Stomach smooth muscle (tissue), 2 donors: ENCODE measurements around the gene ASTN2.
"Not testable (repeated sequence)": the region's sequence is repeated elsewhere in the genome, so short reads cannot be mapped to it uniquely, and the experiment has no call there.

ENCODE experiments used
- H3K27ac ChIP-seq: one replicate; pipeline ENCODE4 v1.7.0; 2013; ENCODE audit warnings: mild to moderate bottlenecking, low read length, inconsistent platforms
- H3K27me3 ChIP-seq, 2 donors: one replicate each; pipeline ENCODE4 v1.7.0; 2013; ENCODE audit warnings: low read length in 2 of 2; ENCODE audit not compliant: insufficient read depth in 2 of 2, control insufficient read depth in 1 of 2
- H3K36me3 ChIP-seq, 2 donors: one replicate each; pipeline ENCODE4 v1.7.0; 2013; ENCODE audit warnings: low read length in 2 of 2; ENCODE audit not compliant: control insufficient read depth in 2 of 2, insufficient read depth in 2 of 2
- H3K4me1 ChIP-seq: one replicate; pipeline ENCODE4 v1.7.0; 2013; ENCODE audit warnings: low read length; ENCODE audit not compliant: control insufficient read depth, insufficient read depth
- H3K4me3 ChIP-seq, 2 donors: one replicate each; pipeline ENCODE4 v1.7.0; 2013; ENCODE audit warnings: low read length in 2 of 2
- H3K9ac ChIP-seq, 2 donors: one replicate each; pipeline ENCODE4 v1.7.0; 2013; ENCODE audit warnings: low read length in 2 of 2, mild to moderate bottlenecking in 1 of 2
- H3K9me3 ChIP-seq, 2 donors: one replicate each; pipeline ENCODE4 v1.7.0; 2013; ENCODE audit warnings: low read length in 2 of 2; ENCODE audit not compliant: control insufficient read depth in 2 of 2
- donor health status: healthy.
- donor health status: Pancreatic carcinoma.

ASTN2 gene

DNA sequence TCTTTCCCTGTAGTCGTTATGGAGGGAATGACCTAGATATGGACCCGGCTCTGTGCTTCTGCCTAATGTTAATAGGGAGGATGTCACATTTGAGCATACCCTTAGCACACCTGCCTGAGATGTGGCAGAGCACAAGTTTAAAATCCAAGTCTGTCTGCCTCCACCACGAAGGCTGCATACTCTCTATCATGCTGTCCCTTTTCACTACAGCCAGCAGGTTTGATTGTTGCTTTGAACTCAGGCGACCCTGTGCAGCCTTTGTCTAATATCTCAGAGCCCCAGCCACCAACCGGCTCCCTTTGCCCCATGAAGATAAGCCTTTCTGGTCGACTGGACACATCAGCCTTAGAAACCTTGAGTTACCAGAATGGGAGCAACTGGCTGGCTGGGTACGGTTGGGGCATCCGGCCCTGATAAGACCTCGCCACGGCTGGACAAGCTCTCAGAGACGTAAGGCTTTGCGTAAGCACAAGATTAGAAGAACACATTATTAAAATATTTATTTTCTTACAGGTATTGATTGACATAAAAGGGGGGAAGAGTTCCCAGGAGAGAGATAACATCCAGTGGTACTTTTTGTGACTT lies 949.8 kb downstream of the ASTN2 start:
- no peaks in the 10 kb centered on the region for H3K4me1 ChIP-seq
- no peak overlapping the region for H3K27ac ChIP-seq
- no peaks in the 10 kb centered on the region for H3K36me3 ChIP-seq
- H3K4me3 ChIP-seq: no peak overlapping the region
- no peaks in the 10 kb centered on the region for H3K27me3 ChIP-seq
- no peak overlapping the region for H3K9ac ChIP-seq
- no peaks in the 10 kb centered on the region for H3K9me3 ChIP-seq

DNA sequence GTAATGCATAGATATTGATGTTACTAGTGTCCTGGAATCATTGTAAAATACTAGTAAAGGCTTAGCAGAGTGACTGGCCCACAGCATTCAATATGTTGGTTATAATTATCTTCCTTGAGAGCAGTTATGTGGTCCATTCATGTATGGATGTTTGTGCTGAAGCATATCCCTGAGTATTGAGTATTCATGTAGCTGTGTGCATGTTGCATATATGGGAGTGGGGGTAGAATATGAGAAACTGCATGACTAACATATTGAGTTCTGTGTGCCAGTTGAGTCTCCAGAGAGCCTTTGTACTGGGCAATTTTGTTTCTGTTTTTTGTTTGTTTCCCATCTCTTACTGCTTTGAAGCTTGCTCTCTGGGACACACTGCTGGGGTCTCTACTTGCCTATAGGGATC lies 950.4 kb downstream of the ASTN2 start:
- Histone ChIP-seq H3K27ac (no peak overlapping the region), H3K4me1 (no peaks in the 10 kb centered on the region), H3K9me3 (no peaks in the 10 kb centered on the region), H3K27me3 (no peaks in the 10 kb centered on the region), H3K4me3 (no peak overlapping the region), H3K36me3 (no peaks in the 10 kb centered on the region), H3K9ac (no peak overlapping the region)

DNA sequence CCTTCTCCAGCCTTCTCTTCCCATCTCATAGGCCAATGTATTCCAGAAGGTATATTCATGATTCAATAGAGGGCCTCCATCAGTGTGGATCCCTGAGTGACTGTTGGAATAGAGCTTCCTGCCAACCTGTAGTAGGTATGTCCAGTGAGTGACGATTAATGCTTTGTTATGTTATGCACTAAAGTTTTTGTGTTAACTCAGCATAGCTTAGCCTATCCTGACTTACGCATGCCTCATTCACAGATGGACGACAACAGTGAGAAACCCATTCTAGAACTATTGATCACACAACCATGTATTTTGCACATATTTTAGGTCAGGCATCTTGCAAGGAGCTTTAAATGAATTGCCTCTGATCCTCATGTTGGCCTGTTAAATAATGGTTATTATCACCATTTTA lies 953.2 kb downstream of the ASTN2 start:
- no peaks in the 10 kb centered on the region for H3K27me3 ChIP-seq
- no peaks in the 10 kb centered on the region for H3K4me1 ChIP-seq
- H3K9ac ChIP-seq: no peak overlapping the region
- no peaks in the 10 kb centered on the region for H3K36me3 ChIP-seq
- no peak overlapping the region for H3K4me3 ChIP-seq
- H3K27ac ChIP-seq: no peak overlapping the region
- no peaks in the 10 kb centered on the region for H3K9me3 ChIP-seq

DNA sequence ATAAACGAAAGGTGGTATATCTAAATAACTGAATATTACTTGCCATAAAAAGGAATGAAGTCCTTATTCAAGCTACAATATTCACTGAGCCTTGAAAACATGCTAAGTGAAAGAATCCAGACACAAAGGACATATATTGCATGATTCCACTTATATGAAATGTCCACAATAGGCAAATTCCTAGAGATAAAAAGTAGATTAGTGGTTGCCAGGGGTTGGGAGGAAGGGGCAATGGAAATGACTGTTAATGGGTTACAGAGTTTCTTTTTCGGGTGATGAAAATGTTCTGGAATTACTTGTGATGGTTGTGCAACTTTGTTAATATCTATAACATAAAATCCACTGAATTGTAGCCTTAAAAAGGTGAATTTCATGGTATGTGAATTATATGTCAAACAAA lies 954.8 kb downstream of the ASTN2 start:
- no peak overlapping the region for H3K27ac ChIP-seq
- H3K9ac ChIP-seq: no peak overlapping the region
- no peaks in the 10 kb centered on the region for H3K36me3 ChIP-seq
- H3K27me3 ChIP-seq: no peaks in the 10 kb centered on the region
- no peaks in the 10 kb centered on the region for H3K4me1 ChIP-seq
- no peaks in the 10 kb centered on the region for H3K9me3 ChIP-seq
- H3K4me3 ChIP-seq: no peak overlapping the region

DNA sequence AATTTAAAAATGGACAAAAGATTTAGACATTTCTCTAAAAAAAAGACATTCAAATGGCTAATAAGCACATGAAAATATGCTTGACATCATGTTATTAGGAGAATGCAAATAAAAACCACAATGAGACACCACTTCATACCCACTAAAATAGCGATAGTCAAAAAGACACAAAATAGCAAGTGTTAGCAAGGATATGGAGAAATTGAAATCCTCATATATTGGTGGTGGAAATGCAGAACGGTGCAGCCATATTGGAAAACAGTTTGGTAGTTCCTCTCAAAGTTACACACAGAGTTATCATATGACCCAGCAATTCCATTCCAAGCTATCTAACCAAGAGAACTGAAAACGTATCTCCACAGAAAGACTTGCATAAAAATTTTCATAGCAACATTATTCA lies 955.3 kb downstream of the ASTN2 start:
- Histone ChIP-seq H3K4me3 (no peak overlapping the region), H3K4me1 (no peaks in the 10 kb centered on the region), H3K36me3 (no peaks in the 10 kb centered on the region)

DNA sequence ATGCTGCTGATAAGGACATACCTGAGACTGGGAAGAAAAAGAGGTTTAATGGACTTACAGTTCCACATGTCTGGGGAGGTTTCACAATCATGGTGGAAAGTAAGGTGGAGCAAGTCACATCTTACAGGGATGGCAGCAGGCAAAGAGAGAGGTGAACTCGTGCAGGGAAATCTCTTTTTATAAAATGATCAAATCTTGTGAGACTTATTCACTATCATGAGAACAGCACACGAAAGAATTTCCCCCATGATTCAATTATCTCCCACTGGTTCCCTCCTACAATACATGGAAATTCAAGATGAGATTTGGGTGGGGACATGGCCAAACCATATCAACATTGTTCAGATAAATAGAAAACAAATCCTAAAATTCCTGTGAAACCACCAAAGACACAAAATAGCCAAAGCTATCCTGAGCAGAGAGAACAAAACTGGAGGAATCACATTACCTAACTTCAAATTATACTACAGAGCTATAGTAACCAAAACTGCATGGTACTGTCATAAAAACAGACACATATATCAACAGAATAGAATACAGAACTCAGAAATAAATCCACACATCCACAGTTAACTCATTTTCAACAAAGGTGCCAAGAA lies 958.3 kb downstream of the ASTN2 start:
- Histone ChIP-seq H3K9ac (no peak overlapping the region), H3K4me3 (no peak overlapping the region), H3K9me3 (no peaks in the 10 kb centered on the region), H3K27ac (no peak overlapping the region), H3K4me1 (no peaks in the 10 kb centered on the region), H3K36me3 (no peaks in the 10 kb centered on the region), H3K27me3 (no peaks in the 10 kb centered on the region)

More for the DNA sequence above, 955.3 kb downstream of the ASTN2 start:
- Histone ChIP-seq H3K27ac (no peak overlapping the region), H3K9me3 (no peaks in the 10 kb centered on the region), H3K9ac (no peak overlapping the region), H3K27me3 (no peaks in the 10 kb centered on the region)

DNA sequence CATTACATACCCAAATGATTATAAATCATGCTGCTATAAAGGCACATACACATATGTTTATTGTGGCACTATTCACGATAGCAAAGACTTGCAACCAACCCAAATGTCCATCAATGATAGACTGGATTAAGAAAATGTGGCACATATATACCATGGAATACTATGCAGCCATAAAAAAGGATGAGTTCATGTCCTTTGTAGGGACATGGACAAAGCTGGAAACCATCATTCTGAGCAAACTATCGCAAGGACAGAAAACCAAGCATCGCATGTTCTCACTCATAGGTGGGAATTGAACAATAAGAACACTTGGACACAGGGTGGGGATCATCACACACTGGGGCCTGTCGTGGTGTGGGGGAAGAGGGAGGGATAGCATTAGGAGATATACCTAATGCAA lies 960.3 kb downstream of the ASTN2 start:
- H3K4me1 ChIP-seq, H3K27ac ChIP-seq: not testable (repeated sequence)

DNA sequence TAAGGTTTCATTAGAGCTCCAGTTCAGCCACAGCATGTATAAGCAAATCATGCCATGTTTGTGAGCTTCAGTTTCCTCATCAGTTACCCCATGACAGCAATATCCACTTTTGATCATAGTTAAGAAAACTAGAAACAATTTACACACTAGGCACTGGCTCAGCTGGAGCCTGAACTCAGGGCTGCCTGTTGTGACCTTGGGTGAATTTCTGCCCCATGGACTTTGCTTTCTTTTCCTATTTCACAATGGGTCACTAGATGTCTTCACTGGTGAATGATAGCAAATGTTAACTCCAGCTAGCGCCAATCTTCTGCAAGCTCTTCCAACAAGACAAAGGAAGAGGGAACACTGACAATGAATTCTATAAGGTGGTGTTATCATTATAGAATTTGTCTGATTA lies 961.1 kb downstream of the ASTN2 start:
- Histone ChIP-seq H3K36me3 (no peaks in the 10 kb centered on the region), H3K9me3 (no peaks in the 10 kb centered on the region), H3K4me3 (no peak overlapping the region), H3K4me1 (peaks cover 2% of the 10 kb centered on the region), H3K9ac (no peak overlapping the region), H3K27me3 (no peaks in the 10 kb centered on the region), H3K27ac (no peak overlapping the region)

More for the DNA sequence above, 960.3 kb downstream of the ASTN2 start:
- H3K9ac ChIP-seq, H3K4me3 ChIP-seq, H3K36me3 ChIP-seq, H3K27me3 ChIP-seq, H3K9me3 ChIP-seq: not testable (repeated sequence)

DNA sequence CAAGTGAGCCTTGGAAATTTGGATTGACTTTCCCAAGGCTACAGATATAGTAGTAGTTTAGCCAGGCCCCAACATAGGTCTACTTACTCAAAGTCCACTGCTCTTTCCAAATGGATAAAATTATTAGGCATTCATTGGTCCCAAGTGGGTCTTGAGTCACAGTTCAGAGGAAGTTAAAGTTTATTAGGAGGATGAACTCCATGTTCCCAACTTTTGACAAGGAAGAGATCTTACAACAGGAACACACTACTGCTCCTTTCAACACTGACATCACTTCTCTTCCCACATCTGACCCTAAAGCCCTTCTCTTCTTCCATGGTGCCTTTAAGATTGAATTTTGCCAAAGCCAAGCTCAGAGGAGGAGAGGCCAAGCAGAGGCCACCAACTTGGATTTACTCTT lies 962.2 kb downstream of the ASTN2 start:
- no peak overlapping the region for H3K27ac ChIP-seq
- no peaks in the 10 kb centered on the region for H3K27me3 ChIP-seq
- H3K4me3 ChIP-seq: no peak overlapping the region
- H3K9ac ChIP-seq: no peak overlapping the region
- no peaks in the 10 kb centered on the region for H3K36me3 ChIP-seq
- H3K4me1 ChIP-seq: peaks cover 4% of the 10 kb centered on the region
- H3K9me3 ChIP-seq: no peaks in the 10 kb centered on the region

DNA sequence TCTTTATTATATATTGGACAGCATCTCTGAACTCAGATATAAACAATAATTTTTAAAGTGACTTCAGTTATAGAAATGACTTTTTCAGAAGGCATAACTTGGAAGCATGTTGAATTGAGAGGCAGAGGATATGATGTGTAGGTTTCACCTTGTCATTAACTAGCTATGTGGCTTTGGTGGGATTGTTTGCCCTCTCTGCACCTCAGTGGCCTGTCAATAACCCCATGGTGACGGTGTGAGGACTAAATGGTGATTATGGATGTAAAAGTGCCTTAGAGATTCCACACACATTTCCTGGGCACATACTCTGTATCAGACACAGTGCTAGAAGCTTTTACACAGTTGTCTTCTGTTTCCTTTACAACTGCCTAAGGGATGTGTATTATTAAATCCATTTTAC lies 962.6 kb downstream of the ASTN2 start:
- H3K9ac ChIP-seq: no peak overlapping the region
- no peaks in the 10 kb centered on the region for H3K9me3 ChIP-seq
- H3K4me3 ChIP-seq: no peak overlapping the region
- peaks cover 4% of the 10 kb centered on the region for H3K4me1 ChIP-seq
- no peaks in the 10 kb centered on the region for H3K36me3 ChIP-seq
- H3K27ac ChIP-seq: no peak overlapping the region
- no peaks in the 10 kb centered on the region for H3K27me3 ChIP-seq

DNA sequence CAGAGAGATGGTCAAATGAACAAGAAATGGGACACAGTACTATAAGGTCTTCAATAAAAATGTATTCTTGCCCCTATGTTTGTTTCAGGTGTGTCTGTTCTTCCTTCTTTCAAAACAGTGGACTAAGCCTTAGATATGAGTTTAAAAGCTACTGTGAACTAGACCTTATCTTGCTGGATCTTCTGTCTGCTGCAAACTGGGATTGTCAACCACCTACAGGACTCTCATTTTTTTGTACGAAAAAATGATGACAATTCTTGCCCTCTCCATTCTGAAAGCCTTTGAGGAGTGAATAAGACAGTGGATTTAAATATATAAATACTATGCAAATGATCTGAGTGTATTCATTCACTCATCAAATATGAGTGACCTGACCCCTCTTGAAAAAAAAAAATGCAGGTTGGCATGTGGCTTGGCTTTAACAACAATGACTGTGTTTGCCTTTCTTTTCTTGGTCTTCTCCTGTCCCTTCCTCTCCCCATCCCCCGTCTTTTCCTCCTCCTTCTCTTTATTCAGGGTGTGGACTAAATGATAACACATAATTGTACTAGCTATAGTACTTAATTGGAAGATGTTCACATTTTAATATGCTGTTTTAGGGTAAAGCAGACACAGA lies 963.2 kb downstream of the ASTN2 start:
- H3K4me1 ChIP-seq: peaks cover 4% of the 10 kb centered on the region
- no peak overlapping the region for H3K4me3 ChIP-seq
- H3K9me3 ChIP-seq: no peaks in the 10 kb centered on the region
- no peak overlapping the region for H3K9ac ChIP-seq
- no peaks in the 10 kb centered on the region for H3K36me3 ChIP-seq
- no peaks in the 10 kb centered on the region for H3K27me3 ChIP-seq
- H3K27ac ChIP-seq: no peak overlapping the region
